Spleen (tissue), 11 donors: Measurements from ENCODE around the gene CD82. TPM values are rescaled to one million over a fixed set of nuclear protein-coding genes. Genes with fewer than 3 reads are reported as not detected.

Source experiments
- DNase-seq: peaks from one replicate; pipeline ENCODE4 v3.0.0-alpha.2; 2020
- H3K27ac ChIP-seq, 8 donors: fragments of 200-600 bp; sonication (generic) in 7 of 8; 1 replicate in 4 of 8; 2 replicates in 4 of 8; pipeline versions ENCODE4 v1.5.0 to v1.8.0; 2016 to 2021; ENCODE audit warnings: inconsistent platforms in 4 of 8, mild to moderate bottlenecking in 4 of 8, moderate library complexity in 1 of 8
- H3K27me3 ChIP-seq, 7 donors: fragments of 200-600 bp; sonication (generic) in 6 of 7; replicated peaks in 1 of 7; 1 replicate in 4 of 7; 2 replicates in 3 of 7; pipeline versions ENCODE4 v1.5.0 to v1.8.0; 2016 to 2021; ENCODE audit warnings: inconsistent platforms in 3 of 7, mild to moderate bottlenecking in 1 of 7
- H3K36me3 ChIP-seq, 6 donors: fragments of 200-600 bp; sonication (generic) in 5 of 6; 1 replicate in 4 of 6; 2 replicates in 2 of 6; pipeline versions ENCODE4 v1.5.0 to v1.8.0; 2016 to 2021; ENCODE audit warnings: inconsistent platforms in 2 of 6
- H3K4me1 ChIP-seq, 6 donors: fragments of 200-600 bp; sonication (generic) in 5 of 6; 1 replicate in 3 of 6; 2 replicates in 3 of 6; pipeline versions ENCODE4 v1.5.0 to v1.8.0; 2016 to 2021; ENCODE audit warnings: inconsistent platforms in 3 of 6
- H3K4me3 ChIP-seq, 8 donors: fragments of 200-600 bp; sonication (generic) in 7 of 8; 1 replicate in 4 of 8; 2 replicates in 4 of 8; pipeline versions ENCODE4 v1.5.0 to v1.8.0; 2016 to 2021; ENCODE audit warnings: inconsistent platforms in 4 of 8, mild to moderate bottlenecking in 4 of 8, moderate library complexity in 2 of 8
- H3K9me3 ChIP-seq, 8 donors: fragments of 200-600 bp; sonication (generic) in 7 of 8; 1 replicate in 4 of 8; 2 replicates in 4 of 8; pipeline versions ENCODE4 v1.5.0 to v1.8.0; 2016 to 2021; ENCODE audit warnings: inconsistent platforms in 4 of 8
- POLR2A ChIP-seq, 3 donors: fragments of 450-650 bp; IDR thresholded peaks; one replicate each; pipeline ENCODE4 v1.5.1; 2017; ENCODE audit warnings: antibody characterized with exemption in 3 of 3, mild to moderate bottlenecking in 1 of 3
- POLR2AphosphoS5 ChIP-seq, 3 donors: sonication (generic); formaldehyde crosslinking; IDR thresholded peaks; one replicate each; pipeline ENCODE4 v1.5.1; 2017; ENCODE audit warnings: antibody characterized with exemption in 3 of 3
- WGBS, 5 donors: extraction: QIAGEN DNeasy Blood & Tissue Kit in 3 of 5; methylation state at CpG; one replicate each; pipeline versions ENCODE4 v1.1.5 to v1.1.7; 2013 to 2018; 5-methylcytosine and 5-hydroxymethylcytosine counted together
- intact Hi-C: fragments of 100-400 bp; cut with DNase I; formaldehyde crosslinking; loops from one replicate; pipeline ENCODE4 v1.15.0; 2023; ENCODE audit warnings: low total_unique reads
- polyA plus RNA-seq, 3 donors: library from polyadenylated mRNA; stranded (reverse); fragments of 200-250 nt; gene quantifications; one replicate each; pipeline ENCODE4 v1.2.1, GENCODE V29; 2013
- total RNA-seq, 7 donors: library from RNA; depleted of rRNA in 3 of 7; stranded (reverse); fragments of >200 nt in 3 of 7; fragmentation: NEBNext Ultra II Directional in 4 of 7; extraction: Animal tissue kit (Norgen Biotek cat#: 25700) in 4 of 7; gene quantifications; one replicate each; pipeline versions ENCODE4 v1.1.0 to v1.2.1, GENCODE V29; 2016 to 2021
- TF ChIP-seq, protein P1 (sequence below), 11 experiments: fragments of 200-600 bp in 7 of 11; fragments of 450-650 bp in 4 of 11; sonication (generic) in 4 of 11; IDR thresholded peaks in 8 of 11; conservative IDR thresholded peaks in 3 of 11; 1 replicate in 7 of 11; 2 replicates in 4 of 11; pipeline versions ENCODE4 v1.4.0 to v1.8.0; 2016 to 2021; ENCODE audit warnings: antibody characterized with exemption in 11 of 11, inconsistent platforms in 4 of 11, mild to moderate bottlenecking in 1 of 11
- donor health status: healthy with polysubstance abuse.
- donor health status: DM: no; HTN: no; CAD: no; lungs with moderate emphysema.
- donor health status: DM: no; HTN: no; CAD: no.
- donor health status: Bipolar disorder and iron deficiency.
- donor health status: healthy.
- donor health status: DM: no; HTN: no; CAD: no.
- donor health status: DM: yes; HTN: yes; CAD: no.

The CD82 gene
- total and polyA plus RNA-seq, 10 donors: 27.8 to 174 (median 95.2) TPM

DNA sequence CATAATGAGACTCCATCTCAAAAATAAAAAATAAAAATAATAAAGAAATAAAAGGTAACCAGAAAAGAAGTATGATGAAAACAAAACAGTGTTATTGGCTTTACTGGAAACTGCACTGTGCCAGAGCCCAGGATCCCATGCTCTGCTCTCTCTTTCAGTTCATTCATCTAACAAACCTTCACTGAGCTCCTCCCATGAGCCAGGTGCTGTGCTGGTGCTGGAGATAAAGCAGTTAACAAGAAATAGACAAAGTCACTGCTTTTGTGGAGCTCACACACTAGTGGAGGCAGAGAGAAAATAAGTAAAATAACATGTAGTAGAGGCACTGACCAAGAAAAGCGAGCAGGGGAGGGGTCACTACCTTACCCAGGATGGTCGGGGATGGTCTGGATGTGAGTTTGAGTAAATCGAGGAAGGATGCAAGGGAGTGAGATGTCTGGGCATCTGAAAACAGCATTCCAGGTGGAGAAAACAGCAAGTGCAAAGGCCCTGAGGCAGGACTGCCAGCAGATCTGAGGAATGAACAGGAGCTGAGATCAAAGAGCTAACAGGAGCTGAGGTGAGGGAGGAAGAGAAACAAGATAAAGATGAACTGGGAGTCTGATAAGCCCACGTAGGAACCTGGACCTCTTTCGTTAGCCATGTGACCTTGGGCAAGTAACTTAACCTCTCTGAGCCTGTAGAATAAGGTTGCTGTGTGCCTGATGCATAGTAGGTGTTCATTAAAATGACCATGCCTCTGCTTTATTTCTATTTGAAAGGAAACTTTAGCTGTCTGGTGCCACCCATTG is 31.3 kb upstream of the CD82 start:
- H3K36me3 ChIP-seq: no peaks in the 10 kb centered on the region
- peaks cover 0 to 31% (median 0%) of the 10 kb centered on the region in 7 donors for H3K27me3 ChIP-seq
- intact Hi-C loops: no loop called here

DNA sequence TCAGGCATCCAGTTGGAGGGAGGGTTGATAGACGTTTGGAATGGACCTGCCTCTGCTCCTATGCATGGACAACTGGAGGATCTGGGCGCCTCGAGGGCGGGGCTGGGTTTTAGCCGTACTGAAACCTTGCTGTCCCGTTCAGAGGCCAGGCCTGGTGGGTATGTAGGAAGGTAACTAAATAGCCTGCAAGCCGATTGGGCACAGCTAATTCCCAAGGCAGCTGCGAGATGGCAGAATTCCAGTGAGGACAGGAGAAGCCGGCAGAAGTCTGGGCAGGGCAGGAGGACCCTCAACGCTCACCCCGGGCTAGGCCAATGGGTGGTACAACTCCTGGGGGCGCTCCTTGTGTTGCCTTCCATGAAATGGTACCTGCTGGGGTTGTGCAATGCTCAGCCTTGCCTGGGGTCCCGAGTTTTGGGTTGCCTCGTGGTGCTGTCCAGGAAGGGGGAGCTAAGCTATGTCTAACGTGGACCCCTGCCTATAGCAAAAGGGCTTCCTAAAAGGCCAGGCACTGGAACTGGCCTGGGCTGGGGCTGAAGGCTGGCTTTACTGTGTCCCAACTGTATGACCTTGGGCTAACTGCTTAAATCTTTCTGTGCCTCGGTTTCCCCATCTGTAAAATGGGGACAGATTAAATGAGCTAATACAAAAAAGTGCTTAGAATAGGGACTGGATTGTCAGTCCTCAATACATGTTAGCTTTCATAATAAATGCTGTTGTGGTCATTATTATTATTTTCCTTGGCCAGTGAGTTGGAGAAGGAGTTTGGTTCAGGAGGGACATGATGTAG is 30.1 kb upstream of the CD82 start:
- Histone ChIP-seq H3K4me1 (peaks cover 0 to 13% (median 5%) of the 10 kb centered on the region in 6 donors), H3K27me3 (peaks cover 0 to 31% (median 0%) of the 10 kb centered on the region in 7 donors), H3K27ac (no peak overlapping the region), H3K9me3 (no peaks in the 10 kb centered on the region), H3K36me3 (no peaks in the 10 kb centered on the region), H3K4me3 (no peak overlapping the region)
- intact Hi-C loops: loop anchor here (5.0 kb wide), 1 partner anchor 248 kb away; no protein-coding TSS in a partner anchor
- no peak for DNase-seq
- TF ChIP-seq, protein P1, sequence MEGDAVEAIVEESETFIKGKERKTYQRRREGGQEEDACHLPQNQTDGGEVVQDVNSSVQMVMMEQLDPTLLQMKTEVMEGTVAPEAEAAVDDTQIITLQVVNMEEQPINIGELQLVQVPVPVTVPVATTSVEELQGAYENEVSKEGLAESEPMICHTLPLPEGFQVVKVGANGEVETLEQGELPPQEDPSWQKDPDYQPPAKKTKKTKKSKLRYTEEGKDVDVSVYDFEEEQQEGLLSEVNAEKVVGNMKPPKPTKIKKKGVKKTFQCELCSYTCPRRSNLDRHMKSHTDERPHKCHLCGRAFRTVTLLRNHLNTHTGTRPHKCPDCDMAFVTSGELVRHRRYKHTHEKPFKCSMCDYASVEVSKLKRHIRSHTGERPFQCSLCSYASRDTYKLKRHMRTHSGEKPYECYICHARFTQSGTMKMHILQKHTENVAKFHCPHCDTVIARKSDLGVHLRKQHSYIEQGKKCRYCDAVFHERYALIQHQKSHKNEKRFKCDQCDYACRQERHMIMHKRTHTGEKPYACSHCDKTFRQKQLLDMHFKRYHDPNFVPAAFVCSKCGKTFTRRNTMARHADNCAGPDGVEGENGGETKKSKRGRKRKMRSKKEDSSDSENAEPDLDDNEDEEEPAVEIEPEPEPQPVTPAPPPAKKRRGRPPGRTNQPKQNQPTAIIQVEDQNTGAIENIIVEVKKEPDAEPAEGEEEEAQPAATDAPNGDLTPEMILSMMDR (IDR thresholded peaks at IDR 0.05 in 8 of 11, conservative IDR thresholded peaks at IDR 0.05 in 3 of 11): no peak
- TF ChIP-seq POLR2AphosphoS5 (IDR thresholded peaks at IDR 0.05) (no peak), POLR2A (IDR thresholded peaks at IDR 0.05) (no peak)
- WGBS, 5 donors: 68 to 84% (median 74%) methylated on average over 13 to 16 of the region's 16 CpGs

More for the DNA sequence above, 31.3 kb upstream of the CD82 start:
- H3K4me3 ChIP-seq: no peak overlapping the region
- DNase-seq: no peak
- 78 to 86% (median 81%) methylated on average over 5 of the region's 5 CpGs for whole genome bisulfite sequencing, 5 donors
- no peak overlapping the region for H3K27ac ChIP-seq
- TF ChIP-seq, protein P1 (IDR thresholded peaks at IDR 0.05 in 8 of 11, conservative IDR thresholded peaks at IDR 0.05 in 3 of 11): no peak
- TF ChIP-seq POLR2AphosphoS5 (IDR thresholded peaks at IDR 0.05) (no peak), POLR2A (IDR thresholded peaks at IDR 0.05) (no peak)
- peaks cover 0 to 16% (median 6%) of the 10 kb centered on the region in 6 donors for H3K4me1 ChIP-seq
- no peaks in the 10 kb centered on the region for H3K9me3 ChIP-seq

DNA sequence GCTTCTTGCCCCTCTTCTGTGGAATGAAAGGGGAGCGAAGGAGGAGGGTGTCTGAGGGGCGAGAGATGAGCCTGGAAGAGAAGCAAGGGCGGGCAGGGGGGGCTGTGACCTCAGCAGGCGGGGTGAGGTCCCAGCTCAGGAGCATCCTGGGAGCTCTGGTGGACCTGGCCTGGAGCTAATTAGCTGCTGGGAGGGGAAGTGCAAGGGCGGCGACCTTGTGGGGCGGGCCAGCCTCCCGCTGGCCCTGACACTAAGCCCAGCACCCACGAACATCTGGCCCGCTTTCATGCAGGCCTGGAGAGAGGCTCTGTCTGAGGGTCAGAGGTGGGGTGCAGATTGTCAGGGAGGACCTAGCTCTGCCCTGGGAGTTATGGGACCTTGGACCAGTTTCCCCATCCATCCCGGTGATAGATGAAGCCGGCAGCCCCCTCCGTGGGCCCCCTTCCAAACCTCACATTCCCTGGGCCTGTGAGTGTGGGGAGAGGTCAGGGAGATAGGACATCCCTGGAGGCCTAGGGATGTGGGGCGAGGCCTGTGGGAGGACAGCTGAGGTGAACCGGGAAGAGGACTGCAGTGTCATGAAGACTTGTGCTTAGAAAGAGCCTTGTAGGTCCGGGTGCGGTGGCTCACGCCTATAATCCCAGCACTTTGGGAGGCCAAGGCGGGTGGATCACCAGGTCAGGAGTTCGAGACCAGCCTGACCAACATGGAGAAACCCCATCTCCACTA is 28.5 kb upstream of the CD82 start:
- TF ChIP-seq, protein P1 (IDR thresholded peaks at IDR 0.05 in 8 of 11, conservative IDR thresholded peaks at IDR 0.05 in 3 of 11): no peak
- TF ChIP-seq POLR2AphosphoS5 (IDR thresholded peaks at IDR 0.05) (no peak), POLR2A (IDR thresholded peaks at IDR 0.05) (no peak)
- no peaks in the 10 kb centered on the region for H3K9me3 ChIP-seq
- no peak for DNase-seq
- WGBS, 5 donors: 76 to 91% (median 84%) methylated on average over 20 of the region's 20 CpGs
- no peaks in the 10 kb centered on the region for H3K36me3 ChIP-seq
- intact Hi-C loops: loop anchor here (5.0 kb wide), 1 partner anchor 250 kb away; no protein-coding TSS in a partner anchor
- H3K27me3 ChIP-seq: peaks cover 0 to 31% (median 0%) of the 10 kb centered on the region in 7 donors
- peaks cover 0 to 7% (median 5%) of the 10 kb centered on the region in 6 donors for H3K4me1 ChIP-seq
- H3K4me3 ChIP-seq: no peak overlapping the region
- H3K27ac ChIP-seq: no peak overlapping the region
